BJ (cell line): ENCODE measurements around the gene ALDH1A2. TPM values are rescaled to one million over a fixed set of nuclear protein-coding genes. Genes with fewer than 3 reads are reported as not detected.

ENCODE experiments used
- CTCF ChIA-PET: fragments of 350-600 bp; formaldehyde crosslinking; extraction: SDS; loops from one replicate; lab custom pipeline; 2021; ENCODE audit warnings: antibody characterized with exemption, inconsistent platforms; lab: Yijun Ruan, JAX
- POLR2A ChIA-PET: fragments of 300-600 bp; sonication (Branson Sonifier 250); formaldehyde crosslinking; extraction: SDS; loops from one replicate; lab custom pipeline; 2021; ENCODE audit warnings: antibody characterized with exemption; lab: Charles Lee
- DNase-seq: peaks from one replicate; pipeline ENCODE4 v3.0.0-alpha.2; 2011; ENCODE audit warnings: low read depth
- H3K27me3 ChIP-seq: 2 replicates; pipeline ENCODE4 v1.6.0; 2011; ENCODE audit warnings: low read length; ENCODE audit not compliant: control insufficient read depth, insufficient read depth
- H3K36me3 ChIP-seq: 2 replicates; pipeline ENCODE4 v1.5.1; 2011; ENCODE audit warnings: low read length; ENCODE audit not compliant: control insufficient read depth, insufficient read depth
- H3K4me3 ChIP-seq: 2 replicates; pipeline ENCODE4 v1.5.1; 2011; ENCODE audit warnings: low read depth, mild to moderate bottlenecking, control low read depth, low read length
- CTCF ChIP-seq: IDR thresholded peaks from 2 replicates; pipeline ENCODE4 v1.5.1; 2011; ENCODE audit warnings: low read depth, mild to moderate bottlenecking, control low read depth, inconsistent platforms, low read length, moderate library complexity; ENCODE audit not compliant: insufficient read depth
- polyA plus RNA-seq: library from polyadenylated mRNA; depleted of rRNA; stranded (reverse); fragments of >200 nt; gene quantifications from 2 replicates; pipeline ENCODE4 v1.2.3, GENCODE V29; 2011; rRNA removed

ALDH1A2 gene
- polyA plus RNA-seq, 1 experiment: 0.50 TPM

GRCh38 chr15:57903626-57904025 lies 161.9 kb downstream of the ALDH1A2 start:
- no peak for TF ChIP-seq CTCF
- no peak for DNase-seq
- CTCF ChIA-PET: interaction anchor here (1.3 kb wide), 1 partner anchor 43 kb away, joined by 3 read pairs; no protein-coding TSS in a partner anchor
- Histone ChIP-seq H3K36me3 (no peaks in the 10 kb centered on the region), H3K4me3 (no peak overlapping the region), H3K27me3 (no peaks in the 10 kb centered on the region)
- POLR2A ChIA-PET: no interaction called here

Other genes starting within 250 kb of the ALDH1A2 start
- gene AQP9, start 72.7 kb upstream of the ALDH1A2 start, polyA plus RNA-seq: not detected in 2 replicates